ENCODE measurements around the gene SHQ1.

Gene SHQ1

DNA sequence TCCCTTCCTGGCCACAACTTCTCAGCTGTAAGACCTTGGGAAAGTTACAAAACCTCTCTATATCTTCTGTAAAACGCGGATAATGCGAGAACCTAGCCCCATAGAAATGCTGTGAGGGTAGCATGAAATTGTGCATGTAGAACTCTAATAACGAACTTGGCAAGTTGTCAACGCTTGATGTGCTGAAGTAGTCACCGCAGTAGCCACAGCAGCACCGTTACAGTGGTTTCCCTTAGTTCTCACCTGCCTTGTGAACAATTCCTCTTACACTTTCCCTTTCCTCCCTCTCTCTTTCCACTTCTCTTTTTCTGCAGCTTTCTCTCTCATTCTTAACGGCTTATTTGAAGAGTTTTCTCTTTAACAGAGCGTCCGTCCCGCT is 447 bp upstream of the SHQ1 start:
- no peak for DNase-seq (ENCODE audit: low read depth, low spot score)

GRCh38 chr3:72847282-72847681 is 963 bp downstream of the SHQ1 start:
- no peak for DNase-seq (ENCODE audit: low read depth, low spot score)

DNA sequence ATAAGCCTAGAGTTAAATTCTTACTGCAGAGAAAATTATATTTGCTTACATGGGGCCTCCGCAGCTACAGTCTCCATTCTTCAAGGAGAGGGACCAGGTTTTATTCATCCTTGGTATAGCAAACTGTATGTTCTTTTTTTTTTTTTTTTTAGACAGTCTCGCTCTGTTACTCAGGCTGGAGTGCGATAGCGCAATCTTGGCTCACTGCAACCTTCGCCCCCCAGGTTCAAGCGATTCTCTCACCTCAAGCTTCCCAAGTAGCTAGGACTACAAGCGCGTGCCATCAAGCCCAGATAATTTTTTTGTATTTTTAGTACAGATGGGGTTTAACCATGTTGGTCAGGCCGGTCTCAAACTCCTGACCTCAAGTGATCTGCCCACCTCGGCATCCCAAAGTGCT is 2.1 kb downstream of the SHQ1 start:
- DNase-seq (ENCODE audit: low read depth, low spot score): no peak

GRCh38 chr3:72844436-72844993 is 3.7 kb downstream of the SHQ1 start:
- DNase-seq (ENCODE audit: low read depth, low spot score): no peak

GRCh38 chr3:72839057-72839456 is 9.2 kb downstream of the SHQ1 start:
- DNase-seq (ENCODE audit: low read depth, low spot score): no peak

GRCh38 chr3:72836923-72837322 is 11.3 kb downstream of the SHQ1 start:
- no peak for DNase-seq (ENCODE audit: low read depth, low spot score)

- no peak for DNase-seq (ENCODE audit: low read depth, low spot score)
Observed at GRCh38 chr3:72836416-72836815, 11.8 kb downstream of the SHQ1 start.

DNA sequence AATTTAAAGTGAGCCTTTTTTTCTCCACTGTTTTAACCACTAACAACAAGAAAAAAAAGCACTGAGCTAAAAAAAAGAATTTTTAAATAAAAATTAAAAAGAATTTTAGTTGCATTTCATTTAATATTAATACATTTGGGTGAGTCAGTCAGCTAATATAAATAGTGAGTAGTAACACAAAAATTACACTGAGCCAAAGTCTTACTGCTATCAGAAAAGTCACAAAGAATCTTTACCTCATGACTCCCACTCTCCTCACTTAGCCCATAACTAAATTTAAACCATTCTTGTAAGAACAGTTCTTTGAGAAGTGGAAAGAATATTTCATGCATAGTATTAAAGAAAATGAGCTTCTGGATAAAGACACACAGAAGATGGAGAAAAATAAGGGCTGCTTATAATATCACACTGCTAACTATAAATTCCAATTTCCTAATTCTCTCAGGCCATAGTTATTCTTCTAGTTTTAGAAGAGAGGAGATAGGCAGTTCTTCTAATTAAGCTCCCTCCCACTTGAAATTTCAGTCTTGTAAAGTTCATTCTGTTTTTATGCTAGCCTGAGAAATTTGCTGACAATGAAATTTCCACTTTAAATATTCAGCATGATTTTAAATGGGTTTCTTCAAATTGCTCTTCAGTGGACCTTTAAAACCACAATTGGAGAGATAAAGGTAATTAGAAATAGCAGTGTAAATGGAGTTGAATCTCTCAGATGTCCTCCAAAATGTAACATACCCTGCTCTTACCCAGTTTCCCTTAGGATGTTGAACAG is 17.6 kb downstream of the SHQ1 start:
- no peak for DNase-seq (ENCODE audit: low read depth, low spot score)

DNA sequence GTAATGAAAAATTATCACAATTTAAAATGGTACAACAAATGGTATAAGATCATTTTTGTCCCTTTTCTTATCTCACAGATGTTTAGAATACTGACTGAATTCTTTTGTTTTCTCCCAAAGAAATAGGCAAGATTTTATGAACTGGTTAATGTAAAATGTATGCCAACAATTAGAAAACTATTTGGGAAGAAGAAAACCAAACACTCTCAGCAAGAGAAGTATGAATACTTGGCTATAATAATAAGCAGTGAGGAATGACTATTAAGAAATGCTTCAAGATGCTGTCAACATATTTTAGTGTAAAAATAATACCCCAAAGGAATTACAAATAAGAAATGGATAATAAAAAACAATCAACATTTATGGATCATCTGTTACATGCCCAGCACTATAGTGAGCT is 18.5 kb downstream of the SHQ1 start:
- no peak for DNase-seq (ENCODE audit: low read depth, low spot score)

DNA sequence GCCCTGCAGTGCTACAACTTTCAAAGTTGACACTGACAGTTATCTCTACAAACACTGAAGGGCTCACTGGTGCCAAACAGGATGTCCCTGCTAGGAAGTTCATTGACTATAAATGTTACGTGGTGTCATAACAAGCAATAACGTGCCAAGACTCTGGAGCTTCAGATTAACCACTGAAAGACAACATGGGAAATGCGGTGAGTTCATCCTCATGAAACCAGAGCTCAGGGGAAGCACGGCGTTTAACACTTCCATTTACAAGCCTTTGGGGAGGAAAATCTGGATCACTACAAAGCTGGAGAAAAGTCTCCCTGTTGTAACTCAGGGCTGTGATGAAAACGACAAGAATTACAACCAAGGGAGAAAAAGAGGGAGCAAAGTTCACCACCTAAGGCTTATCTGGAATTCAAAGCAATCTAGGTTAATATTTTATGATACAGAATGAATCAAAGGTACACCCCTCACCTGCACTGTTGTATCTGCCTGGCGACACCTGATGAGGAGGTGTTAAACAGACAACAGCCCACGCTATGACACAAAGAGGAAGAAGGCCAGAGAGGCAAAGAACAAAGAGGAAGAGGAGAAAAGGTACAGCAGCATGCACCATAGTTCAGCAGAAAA is 27.0 kb downstream of the SHQ1 start:
- no peak for DNase-seq (ENCODE audit: low read depth, low spot score)

- DNase-seq (ENCODE audit: low read depth, low spot score): no peak
Observed at GRCh38 chr3:72820415-72820814, 27.8 kb downstream of the SHQ1 start.

DNA sequence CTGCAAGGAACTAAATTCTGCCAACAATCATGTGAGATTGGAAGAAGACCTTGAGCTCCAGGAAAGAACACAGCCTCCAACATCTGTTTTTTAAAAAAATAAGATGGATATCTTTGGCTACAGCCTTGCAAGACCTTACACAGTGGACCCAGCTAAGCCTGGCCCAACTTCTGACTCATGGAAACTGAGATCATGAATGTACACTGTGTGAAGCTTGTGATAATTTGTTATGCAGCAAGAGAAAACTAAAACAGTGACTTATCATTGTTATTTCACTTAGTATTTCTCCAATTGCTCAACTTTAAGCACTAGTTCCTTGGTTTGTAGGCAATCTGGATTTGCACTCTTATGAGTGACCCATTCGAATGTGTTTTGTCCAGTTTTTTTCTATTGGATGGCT is 29.3 kb downstream of the SHQ1 start:
- no peak for DNase-seq (ENCODE audit: low read depth, low spot score)

GRCh38 chr3:72818092-72818773 is 30.0 kb downstream of the SHQ1 start:
- no peak for DNase-seq (ENCODE audit: low read depth, low spot score)

DNA sequence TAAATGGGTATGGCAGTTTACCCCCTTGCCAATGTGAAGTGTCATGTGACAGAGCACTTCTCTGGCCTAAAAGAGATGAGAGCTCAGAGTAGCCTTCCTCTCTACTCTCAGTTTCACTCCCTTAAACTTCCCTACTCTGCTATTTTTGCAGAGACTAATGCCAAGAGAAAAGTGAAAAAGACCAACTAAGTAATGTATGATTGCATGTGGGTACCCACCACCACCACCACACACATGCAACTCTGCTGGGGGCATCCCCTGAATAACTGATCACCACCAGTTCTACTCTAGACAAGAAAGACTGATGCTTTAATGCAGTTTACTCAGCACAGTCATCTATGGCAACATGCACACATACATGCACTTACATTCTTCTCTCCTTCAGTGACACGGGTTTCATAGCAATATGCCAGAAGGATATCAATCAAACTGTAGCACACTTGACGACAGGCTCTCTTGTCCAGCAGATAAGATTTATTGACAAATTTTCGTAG is 31.3 kb downstream of the SHQ1 start:
- DNase-seq (ENCODE audit: low read depth, low spot score): no peak

DNA sequence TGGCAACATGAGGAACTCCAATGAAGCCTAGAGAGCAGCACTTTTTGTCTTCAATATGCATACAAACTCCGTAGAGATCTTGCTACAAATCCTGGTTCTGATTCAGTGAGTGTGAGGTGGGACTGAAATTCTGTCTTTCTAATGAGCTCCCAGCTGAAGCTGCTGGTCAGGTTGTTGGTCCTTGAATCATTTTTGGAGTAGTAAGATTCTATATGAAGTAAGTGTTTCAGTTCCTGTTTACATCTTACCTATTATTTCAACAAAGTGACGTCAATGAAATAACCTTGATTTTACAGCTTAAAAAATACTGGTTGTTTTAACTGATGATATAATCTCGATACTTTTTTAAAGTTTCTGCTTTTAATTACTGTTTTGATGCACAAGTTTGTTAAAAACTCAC is 33.9 kb downstream of the SHQ1 start:
- DNase-seq (ENCODE audit: low read depth, low spot score): no peak

DNA sequence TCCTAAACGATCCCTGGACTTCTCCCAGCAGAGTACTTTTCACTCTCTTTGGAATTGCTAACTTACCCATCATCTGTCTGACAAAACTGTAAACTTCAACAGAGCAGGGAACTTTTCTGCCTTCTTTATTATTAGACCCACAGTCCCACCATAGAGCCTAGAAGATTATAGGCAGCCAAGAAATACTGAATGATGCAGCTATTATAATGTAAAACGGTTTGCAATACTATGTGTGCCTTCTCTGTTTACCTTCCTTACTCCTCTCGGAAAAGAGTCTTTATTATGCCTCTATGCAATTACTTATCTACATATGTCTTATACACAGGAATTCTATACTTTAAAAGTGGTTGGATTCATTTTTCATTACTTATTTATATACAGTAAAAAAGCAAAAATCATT is 36.0 kb downstream of the SHQ1 start:
- no peak for DNase-seq (ENCODE audit: low read depth, low spot score)

DNA sequence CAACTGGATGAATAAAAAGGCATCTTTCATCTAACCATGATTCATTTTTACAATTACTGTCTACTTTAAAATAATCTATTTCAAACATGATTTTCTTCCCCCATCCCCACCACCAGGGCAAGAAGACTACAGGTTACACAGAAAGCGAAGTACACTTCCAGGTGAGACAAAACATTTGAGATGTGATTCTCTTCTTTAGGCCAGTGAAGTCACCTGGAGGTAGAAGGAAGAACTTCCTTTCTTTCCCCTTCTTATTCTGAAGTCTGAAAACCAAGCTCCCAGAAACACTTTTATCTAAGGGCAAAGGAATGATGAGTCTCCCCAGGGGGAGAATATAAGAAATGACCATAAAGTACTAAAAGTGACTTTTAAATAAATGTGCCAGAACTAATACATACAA is 36.7 kb downstream of the SHQ1 start:
- no peak for DNase-seq (ENCODE audit: low read depth, low spot score)

GRCh38 chr3:72810659-72811434 is 37.4 kb downstream of the SHQ1 start:
- DNase-seq (ENCODE audit: low read depth, low spot score): no peak

GRCh38 chr3:72810063-72810462 is 38.2 kb downstream of the SHQ1 start:
- DNase-seq (ENCODE audit: low read depth, low spot score): no peak

GRCh38 chr3:72804361-72804760 is 43.9 kb downstream of the SHQ1 start:
- DNase-seq (ENCODE audit: low read depth, low spot score): no peak

- DNase-seq (ENCODE audit: low read depth, low spot score): no peak
Observed at GRCh38 chr3:72803573-72803972, 44.7 kb downstream of the SHQ1 start.

DNA sequence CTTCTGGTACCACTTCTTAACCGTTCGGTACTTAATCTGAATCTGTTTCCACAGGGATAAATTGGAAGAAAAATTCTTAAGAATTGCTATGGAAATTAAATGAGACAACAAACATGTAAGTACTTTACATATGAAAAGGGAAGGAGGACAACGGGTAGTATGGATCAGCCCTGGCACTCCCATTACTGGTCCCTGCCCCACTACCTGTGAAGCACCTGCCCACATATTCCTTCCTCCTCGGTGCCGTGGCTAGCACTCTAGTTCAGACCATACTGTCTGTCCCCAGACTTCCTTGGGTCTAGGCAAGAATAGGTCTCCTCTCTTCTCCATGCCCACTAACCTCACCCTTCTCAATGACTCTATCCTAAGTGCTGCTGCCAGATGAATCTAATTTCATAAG is 46.2 kb downstream of the SHQ1 start:
- DNase-seq (ENCODE audit: low read depth, low spot score): no peak

Data from activated CD4-positive, CD25-positive, alpha-beta regulatory T cell treated with anti-CD3 and anti-CD28 coated beads, Interleukin-2, amount 50 U/mL, for 16 hours (primary cell).